ENCODE results near the gene MAPKAPK3.
"Not testable (repeated sequence)": the region's sequence is repeated elsewhere in the genome, so short reads cannot be mapped to it uniquely, and the experiment has no call there.

MAPKAPK3 gene

GRCh38 chr3:50672656-50673055 lies 55.7 kb downstream of the MAPKAPK3 start:
- no peaks in the 10 kb centered on the region for H3K79me2 ChIP-seq (ENCODE audit: control insufficient read depth, insufficient read depth, low read length, unreplicated experiment)
- no peak overlapping the region for H3K4me3 ChIP-seq (ENCODE audit: low read depth, low read length)
- H2AFZ ChIP-seq (ENCODE audit: low read length, unreplicated experiment), result no peak overlapping the region
- H3K4me1 ChIP-seq (ENCODE audit: control insufficient read depth, insufficient read depth, low read length, unreplicated experiment), result peaks cover 11% of the 10 kb centered on the region
- H3K36me3 ChIP-seq (ENCODE audit: insufficient read depth, low read length), result no peaks in the 10 kb centered on the region
- peaks cover 52% of the 10 kb centered on the region for H3K27me3 ChIP-seq (ENCODE audit: insufficient read depth, low read length)
- no peak overlapping the region for H3K27ac ChIP-seq (ENCODE audit: low read depth, low read length)

DNA sequence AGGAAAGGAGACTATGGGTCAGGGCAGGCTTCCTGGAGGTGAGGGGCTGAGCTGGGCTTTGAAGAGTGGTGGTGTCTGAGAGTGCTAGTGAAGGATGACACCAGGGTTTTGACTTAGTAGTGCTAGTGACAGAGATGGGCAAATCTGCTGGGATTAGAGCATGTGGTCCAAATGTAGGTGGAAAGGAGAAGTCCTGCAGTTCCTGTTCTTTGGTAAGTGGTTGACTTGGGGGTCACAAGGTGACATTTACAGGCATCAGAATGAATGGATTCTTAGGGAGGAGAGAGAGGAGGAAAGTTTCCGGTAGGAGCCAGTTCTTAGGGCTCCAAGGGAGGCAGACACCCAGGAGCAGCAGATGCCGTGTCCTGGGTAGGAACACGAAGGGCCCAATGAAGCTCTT lies 57.0 kb downstream of the MAPKAPK3 start:
- Histone ChIP-seq H3K4me1 (ENCODE audit: control insufficient read depth, insufficient read depth, low read length, unreplicated experiment) (peaks cover 11% of the 10 kb centered on the region), H3K4me3 (ENCODE audit: low read depth, low read length) (no peak overlapping the region), H3K27ac (ENCODE audit: low read depth, low read length) (no peak overlapping the region), H3K36me3 (ENCODE audit: insufficient read depth, low read length) (no peaks in the 10 kb centered on the region), H2AFZ (ENCODE audit: low read length, unreplicated experiment) (no peak overlapping the region), H3K79me2 (ENCODE audit: control insufficient read depth, insufficient read depth, low read length, unreplicated experiment) (no peaks in the 10 kb centered on the region), H3K27me3 (ENCODE audit: insufficient read depth, low read length) (peaks cover 62% of the 10 kb centered on the region)

GRCh38 chr3:50674349-50675178 lies 57.6 kb downstream of the MAPKAPK3 start, which contains the start of gene DOCK3:
DOCK3 (plus strand) TSS chr3:50674927; CDS start chr3:50675264, 337 bp downstream.
- Histone ChIP-seq H2AFZ (ENCODE audit: low read length, unreplicated experiment) (peak within 1 kb of the TSS; percentile 84), H3K4me1 (ENCODE audit: control insufficient read depth, insufficient read depth, low read length, unreplicated experiment) (peaks cover 11% of the 10 kb centered on the region), H3K79me2 (ENCODE audit: control insufficient read depth, insufficient read depth, low read length, unreplicated experiment) (no peaks in the 10 kb centered on the region), H3K36me3 (ENCODE audit: insufficient read depth, low read length) (no peaks in the 10 kb centered on the region), H3K4me3 (ENCODE audit: low read depth, low read length) (peak within 1 kb of the TSS; percentile 69), H3K27me3 (ENCODE audit: insufficient read depth, low read length) (peaks cover 65% of the 10 kb centered on the region), H3K27ac (ENCODE audit: low read depth, low read length) (no peak within 1 kb of the TSS)

GRCh38 chr3:50675179-50676030 lies 58.5 kb downstream of the MAPKAPK3 start:
- peaks cover 69% of the 10 kb centered on the region for H3K27me3 ChIP-seq (ENCODE audit: insufficient read depth, low read length)

GRCh38 chr3:50676031-50676705 lies 59.2 kb downstream of the MAPKAPK3 start:
- H3K4me3 ChIP-seq (ENCODE audit: low read depth, low read length), result no peak overlapping the region
- H3K27me3 ChIP-seq (ENCODE audit: insufficient read depth, low read length), result peaks cover 69% of the 10 kb centered on the region

More at GRCh38 chr3:50675179-50676030, 58.5 kb downstream of the MAPKAPK3 start:
- no peak overlapping the region for H3K27ac ChIP-seq (ENCODE audit: low read depth, low read length)
- H3K4me3 ChIP-seq (ENCODE audit: low read depth, low read length), result peak overlapping the region; percentile 69
- peaks cover 11% of the 10 kb centered on the region for H3K4me1 ChIP-seq (ENCODE audit: control insufficient read depth, insufficient read depth, low read length, unreplicated experiment)
- H3K79me2 ChIP-seq (ENCODE audit: control insufficient read depth, insufficient read depth, low read length, unreplicated experiment), result no peaks in the 10 kb centered on the region
- no peaks in the 10 kb centered on the region for H3K36me3 ChIP-seq (ENCODE audit: insufficient read depth, low read length)
- peak overlapping the region; percentile 84 for H2AFZ ChIP-seq (ENCODE audit: low read length, unreplicated experiment)

DNA sequence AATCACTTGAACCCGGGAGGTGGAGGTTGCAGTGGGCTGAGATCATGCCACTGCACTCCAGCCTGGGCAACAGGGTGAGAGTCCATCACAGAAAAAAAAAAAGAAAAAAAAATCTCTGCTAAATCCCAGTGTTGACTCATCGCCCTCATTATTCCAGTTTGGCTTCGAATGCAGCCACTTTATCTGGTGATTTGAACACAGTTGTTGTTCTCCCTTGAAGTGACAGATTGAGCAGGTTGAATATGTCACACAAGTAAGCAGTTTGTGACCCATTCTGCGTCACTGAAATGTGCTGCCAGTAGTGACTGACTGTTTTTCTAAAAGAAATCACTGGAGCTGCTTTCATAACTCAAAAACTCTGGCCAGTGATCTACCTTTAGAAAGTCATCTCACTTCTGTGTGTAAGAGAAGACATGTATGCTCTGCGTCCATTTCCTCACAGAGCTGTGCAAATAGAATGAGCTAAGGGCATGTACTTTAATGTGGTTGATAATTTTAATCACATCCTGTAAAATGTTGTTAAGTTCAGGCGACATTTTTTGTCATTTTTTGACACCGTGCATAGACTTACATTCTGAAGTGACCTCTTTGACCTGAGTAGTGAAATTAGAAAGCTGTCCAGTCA lies 70.3 kb downstream of the MAPKAPK3 start:
- no peak overlapping the region for H3K4me3 ChIP-seq (ENCODE audit: low read depth, low read length)
- no peaks in the 10 kb centered on the region for H3K79me2 ChIP-seq (ENCODE audit: control insufficient read depth, insufficient read depth, low read length, unreplicated experiment)
- no peaks in the 10 kb centered on the region for H3K36me3 ChIP-seq (ENCODE audit: insufficient read depth, low read length)
- no peaks in the 10 kb centered on the region for H3K4me1 ChIP-seq (ENCODE audit: control insufficient read depth, insufficient read depth, low read length, unreplicated experiment)
- H2AFZ ChIP-seq (ENCODE audit: low read length, unreplicated experiment), result no peak overlapping the region
- H3K27me3 ChIP-seq (ENCODE audit: insufficient read depth, low read length), result peaks cover 27% of the 10 kb centered on the region
- no peak overlapping the region for H3K27ac ChIP-seq (ENCODE audit: low read depth, low read length)

More at GRCh38 chr3:50676031-50676705, 59.2 kb downstream of the MAPKAPK3 start:
- Histone ChIP-seq H3K36me3 (ENCODE audit: insufficient read depth, low read length) (no peaks in the 10 kb centered on the region), H3K4me1 (ENCODE audit: control insufficient read depth, insufficient read depth, low read length, unreplicated experiment) (peaks cover 7% of the 10 kb centered on the region), H2AFZ (ENCODE audit: low read length, unreplicated experiment) (no peak overlapping the region), H3K79me2 (ENCODE audit: control insufficient read depth, insufficient read depth, low read length, unreplicated experiment) (no peaks in the 10 kb centered on the region), H3K27ac (ENCODE audit: low read depth, low read length) (no peak overlapping the region)

- Histone ChIP-seq H3K27me3 (ENCODE audit: insufficient read depth, low read length) (peaks cover 24% of the 10 kb centered on the region), H2AFZ (ENCODE audit: low read length, unreplicated experiment) (no peak overlapping the region), H3K27ac (ENCODE audit: low read depth, low read length) (no peak overlapping the region), H3K79me2 (ENCODE audit: control insufficient read depth, insufficient read depth, low read length, unreplicated experiment) (no peaks in the 10 kb centered on the region), H3K4me3 (ENCODE audit: low read depth, low read length) (no peak overlapping the region), H3K4me1 (ENCODE audit: control insufficient read depth, insufficient read depth, low read length, unreplicated experiment) (no peaks in the 10 kb centered on the region), H3K36me3 (ENCODE audit: insufficient read depth, low read length) (no peaks in the 10 kb centered on the region)
Measured at GRCh38 chr3:50687916-50688315, 71.0 kb downstream of the MAPKAPK3 start.

GRCh38 chr3:50688602-50689001 lies 71.7 kb downstream of the MAPKAPK3 start:
- not testable (repeated sequence) for H3K4me1 ChIP-seq (ENCODE audit: control insufficient read depth, insufficient read depth, low read length, unreplicated experiment); H3K36me3 ChIP-seq (ENCODE audit: insufficient read depth, low read length); H2AFZ ChIP-seq (ENCODE audit: low read length, unreplicated experiment); H3K79me2 ChIP-seq (ENCODE audit: control insufficient read depth, insufficient read depth, low read length, unreplicated experiment); H3K4me3 ChIP-seq (ENCODE audit: low read depth, low read length); H3K27ac ChIP-seq (ENCODE audit: low read depth, low read length)
- H3K27me3 ChIP-seq (ENCODE audit: insufficient read depth, low read length), result peaks cover 20% of the 10 kb centered on the region

DNA sequence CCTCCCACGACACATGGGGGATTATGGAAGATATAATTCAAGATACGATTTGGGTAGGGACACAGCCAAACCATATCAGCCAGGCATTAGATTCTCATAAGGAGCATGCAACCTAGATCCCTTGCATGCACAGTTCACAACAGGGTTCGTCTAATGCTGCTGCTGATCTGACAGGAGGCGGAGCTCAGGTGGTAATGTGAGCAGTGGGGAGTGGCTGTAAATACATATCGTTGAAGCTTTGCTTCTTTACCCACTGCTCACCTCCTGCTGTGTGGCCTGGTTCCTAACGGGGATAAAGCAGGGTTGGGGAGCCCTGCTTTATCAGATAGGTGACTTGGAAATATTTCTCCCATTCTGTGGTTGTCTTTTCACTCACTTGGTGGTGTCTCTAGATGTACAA lies 72.6 kb downstream of the MAPKAPK3 start:
- Histone ChIP-seq H3K79me2 (ENCODE audit: control insufficient read depth, insufficient read depth, low read length, unreplicated experiment) (no peaks in the 10 kb centered on the region), H3K27me3 (ENCODE audit: insufficient read depth, low read length) (peaks cover 13% of the 10 kb centered on the region), H3K27ac (ENCODE audit: low read depth, low read length) (no peak overlapping the region), H3K4me3 (ENCODE audit: low read depth, low read length) (no peak overlapping the region), H3K36me3 (ENCODE audit: insufficient read depth, low read length) (no peaks in the 10 kb centered on the region), H2AFZ (ENCODE audit: low read length, unreplicated experiment) (no peak overlapping the region), H3K4me1 (ENCODE audit: control insufficient read depth, insufficient read depth, low read length, unreplicated experiment) (no peaks in the 10 kb centered on the region)

DNA sequence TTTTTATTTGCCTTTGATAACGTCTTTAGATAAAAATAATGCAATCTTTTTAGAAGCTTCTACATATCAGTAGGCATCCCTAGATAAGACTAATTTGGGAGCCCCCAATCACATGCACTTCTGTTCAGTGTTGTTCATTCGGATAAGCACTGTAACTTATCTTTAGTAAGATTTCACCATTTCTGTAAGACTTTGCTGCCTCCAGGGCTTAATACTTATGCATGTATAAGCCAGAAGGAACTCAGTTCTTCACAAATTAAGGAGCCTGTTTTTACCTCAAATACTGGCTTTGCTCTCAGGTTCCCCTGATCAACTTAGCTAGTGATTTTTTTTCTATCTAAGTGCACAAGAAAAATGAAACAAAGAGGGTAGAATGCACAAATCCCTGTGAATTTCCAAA lies 78.1 kb downstream of the MAPKAPK3 start:
- H3K27me3 ChIP-seq (ENCODE audit: insufficient read depth, low read length), result peaks cover 13% of the 10 kb centered on the region
- no peak overlapping the region for H3K27ac ChIP-seq (ENCODE audit: low read depth, low read length)
- no peak overlapping the region for H3K4me3 ChIP-seq (ENCODE audit: low read depth, low read length)
- no peak overlapping the region for H2AFZ ChIP-seq (ENCODE audit: low read length, unreplicated experiment)
- no peaks in the 10 kb centered on the region for H3K79me2 ChIP-seq (ENCODE audit: control insufficient read depth, insufficient read depth, low read length, unreplicated experiment)
- H3K4me1 ChIP-seq (ENCODE audit: control insufficient read depth, insufficient read depth, low read length, unreplicated experiment), result no peaks in the 10 kb centered on the region
- no peaks in the 10 kb centered on the region for H3K36me3 ChIP-seq (ENCODE audit: insufficient read depth, low read length)
